Bronchial epithelial cell (primary cell): Measurements from ENCODE around the gene NPAS3. TPM values are rescaled to one million over a fixed set of nuclear protein-coding genes. Genes with fewer than 3 reads are reported as not detected.

ENCODE experiments used
- DNase-seq: peaks from one replicate; pipeline ENCODE4 v3.0.0-alpha.2; 2010; ENCODE audit warnings: low read depth
- FAIRE-seq: peaks from 2 replicates; lab custom pipeline; 2011; peaks lifted over from hg19 to GRCh38; lab: Jason Lieb, UNC
- H3K27me3 ChIP-seq: 2 replicates; pipeline ENCODE4 v1.5.1; 2011; ENCODE audit warnings: low read length; ENCODE audit not compliant: control insufficient read depth, insufficient read depth
- H3K36me3 ChIP-seq: 2 replicates; pipeline ENCODE4 v1.5.1; 2011; ENCODE audit warnings: low read length; ENCODE audit not compliant: control insufficient read depth, insufficient read depth
- H3K4me3 ChIP-seq: 2 replicates; pipeline ENCODE4 v1.5.1; 2011; ENCODE audit warnings: mild to moderate bottlenecking, low read depth, low read length, control low read depth
- total RNA-seq: library from RNA; depleted of rRNA; stranded (reverse); fragments of >200 nt; gene quantifications from 2 replicates; pipeline ENCODE4 v1.2.1, GENCODE V29; 2014
- TF ChIP-seq, protein P1 (sequence below): IDR thresholded peaks from 2 replicates; pipeline ENCODE4 v1.5.1; 2011; ENCODE audit warnings: mild to moderate bottlenecking, moderate library complexity, low read length, control low read depth, inconsistent platforms; ENCODE audit not compliant: insufficient read depth, severe bottlenecking

NPAS3 gene
- total RNA-seq, 1 donor from 2014 or later = not detected

DNA sequence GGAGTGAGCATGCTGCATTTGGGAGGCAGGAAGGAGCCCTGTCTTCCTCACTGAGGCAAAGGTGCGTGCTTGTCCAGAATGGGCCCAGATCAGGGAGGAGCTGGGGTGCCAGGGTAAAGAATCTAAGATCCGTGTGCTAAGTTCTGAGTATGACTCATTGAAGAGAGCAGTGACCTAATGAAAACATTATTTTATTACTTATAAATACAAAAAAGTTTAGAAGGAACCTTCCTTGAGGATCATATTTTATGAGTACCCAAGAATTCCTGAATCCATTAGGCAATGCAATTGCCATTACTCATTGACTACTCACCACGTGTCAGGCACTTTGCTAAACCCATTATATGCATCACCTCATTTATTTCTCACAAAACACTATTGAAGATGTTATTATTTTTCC is 747.5 kb downstream of the NPAS3 start:
- DNase-seq (peak; percentile 79), FAIRE-seq (no peak)
- Histone ChIP-seq H3K27me3 (no peaks in the 10 kb centered on the region), H3K4me3 (no peak overlapping the region), H3K36me3 (no peaks in the 10 kb centered on the region)
- TF ChIP-seq, protein P1, sequence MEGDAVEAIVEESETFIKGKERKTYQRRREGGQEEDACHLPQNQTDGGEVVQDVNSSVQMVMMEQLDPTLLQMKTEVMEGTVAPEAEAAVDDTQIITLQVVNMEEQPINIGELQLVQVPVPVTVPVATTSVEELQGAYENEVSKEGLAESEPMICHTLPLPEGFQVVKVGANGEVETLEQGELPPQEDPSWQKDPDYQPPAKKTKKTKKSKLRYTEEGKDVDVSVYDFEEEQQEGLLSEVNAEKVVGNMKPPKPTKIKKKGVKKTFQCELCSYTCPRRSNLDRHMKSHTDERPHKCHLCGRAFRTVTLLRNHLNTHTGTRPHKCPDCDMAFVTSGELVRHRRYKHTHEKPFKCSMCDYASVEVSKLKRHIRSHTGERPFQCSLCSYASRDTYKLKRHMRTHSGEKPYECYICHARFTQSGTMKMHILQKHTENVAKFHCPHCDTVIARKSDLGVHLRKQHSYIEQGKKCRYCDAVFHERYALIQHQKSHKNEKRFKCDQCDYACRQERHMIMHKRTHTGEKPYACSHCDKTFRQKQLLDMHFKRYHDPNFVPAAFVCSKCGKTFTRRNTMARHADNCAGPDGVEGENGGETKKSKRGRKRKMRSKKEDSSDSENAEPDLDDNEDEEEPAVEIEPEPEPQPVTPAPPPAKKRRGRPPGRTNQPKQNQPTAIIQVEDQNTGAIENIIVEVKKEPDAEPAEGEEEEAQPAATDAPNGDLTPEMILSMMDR = no peak

DNA sequence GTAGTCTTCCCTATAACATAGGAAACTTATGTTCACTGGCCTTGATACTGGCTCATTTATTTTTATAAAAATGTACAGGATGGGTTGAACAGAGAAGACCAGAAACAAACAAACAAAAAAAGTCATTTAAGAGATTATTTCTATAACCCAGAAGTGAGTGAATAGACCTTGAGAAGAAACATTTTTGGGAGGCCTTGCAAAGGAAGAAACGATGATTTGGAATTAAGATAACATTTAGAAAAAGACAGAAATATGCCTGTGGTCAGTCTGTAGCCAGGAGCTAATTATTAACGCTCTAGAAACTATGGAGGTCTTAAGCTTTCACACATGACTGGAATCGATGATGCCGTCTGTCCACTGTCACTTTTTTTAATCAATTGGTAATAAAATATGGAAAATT is 748.2 kb downstream of the NPAS3 start:
- FAIRE-seq (no peak), DNase-seq (no peak)
- no peak overlapping the region for H3K4me3 ChIP-seq
- no peaks in the 10 kb centered on the region for H3K36me3 ChIP-seq
- TF ChIP-seq, protein P1 = no peak
- no peaks in the 10 kb centered on the region for H3K27me3 ChIP-seq

DNA sequence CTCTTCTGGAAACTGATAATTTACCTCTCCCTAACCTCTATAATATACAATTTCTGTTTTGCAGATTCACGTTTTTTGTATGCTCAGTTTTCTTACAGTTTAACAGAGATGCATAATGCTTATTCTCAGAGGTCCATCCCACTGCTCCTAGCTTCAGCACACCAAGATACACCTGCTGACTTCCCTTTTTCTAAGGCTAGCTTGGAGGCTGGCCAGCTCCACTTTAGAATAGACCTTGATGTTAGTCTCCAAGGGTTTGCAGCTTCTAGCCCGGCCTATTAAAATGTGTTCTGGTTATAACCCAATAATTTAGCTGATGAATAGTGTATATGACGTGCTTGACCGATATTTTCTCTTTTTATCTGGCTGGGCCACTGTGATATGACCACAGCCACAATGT is 751.0 kb downstream of the NPAS3 start:
- Histone ChIP-seq H3K4me3 (no peak overlapping the region), H3K27me3 (no peaks in the 10 kb centered on the region), H3K36me3 (no peaks in the 10 kb centered on the region)
- TF ChIP-seq, protein P1 = no peak
- FAIRE-seq (no peak), DNase-seq (no peak)

DNA sequence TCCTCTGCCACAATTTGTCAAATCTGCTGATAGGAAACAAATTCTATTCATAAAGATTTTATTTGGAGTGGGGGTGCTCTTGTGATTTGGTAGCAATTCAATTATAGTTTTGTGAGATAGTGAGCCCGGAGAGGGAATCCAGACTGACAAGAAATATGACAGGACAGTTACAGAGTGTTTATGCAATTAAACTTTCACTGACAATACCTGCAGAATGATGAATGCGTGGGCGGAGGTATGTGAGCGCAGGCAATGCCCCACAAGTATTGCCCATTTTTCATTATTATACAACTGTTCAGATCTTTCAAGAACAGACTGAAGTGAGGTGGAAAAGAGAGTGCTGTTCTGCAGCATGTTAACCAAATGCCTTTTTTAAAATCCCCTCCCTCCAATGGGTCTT is 753.2 kb downstream of the NPAS3 start:
- DNase-seq (peak; percentile 65), FAIRE-seq (no peak)
- no peaks in the 10 kb centered on the region for H3K36me3 ChIP-seq
- H3K4me3 ChIP-seq = no peak overlapping the region
- peaks cover 4% of the 10 kb centered on the region for H3K27me3 ChIP-seq
- TF ChIP-seq, protein P1 = no peak

DNA sequence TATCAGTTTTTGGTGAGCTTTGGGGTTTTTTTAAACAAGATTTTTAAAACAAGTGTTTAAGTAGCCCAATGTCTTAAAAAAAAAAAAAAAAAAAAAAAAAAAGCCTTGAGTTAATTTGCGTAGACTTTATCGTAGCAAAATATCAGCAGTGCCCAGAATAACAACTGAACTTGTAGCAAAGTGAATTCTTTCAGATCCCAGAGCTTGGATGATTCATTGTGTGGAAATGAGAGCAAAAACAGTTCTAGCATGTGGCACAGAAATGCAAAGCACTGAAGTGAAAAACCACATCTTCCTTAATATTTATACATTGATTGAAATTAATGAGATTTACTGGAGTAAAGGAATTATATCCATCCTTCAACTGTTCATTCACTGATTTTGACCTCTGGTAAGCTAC is 754.1 kb downstream of the NPAS3 start:
- peak; percentile 27 for DNase-seq
- TF ChIP-seq, protein P1 = no peak
- no peaks in the 10 kb centered on the region for H3K36me3 ChIP-seq
- no peak for FAIRE-seq
- H3K27me3 ChIP-seq = peaks cover 4% of the 10 kb centered on the region
- H3K4me3 ChIP-seq = no peak overlapping the region

DNA sequence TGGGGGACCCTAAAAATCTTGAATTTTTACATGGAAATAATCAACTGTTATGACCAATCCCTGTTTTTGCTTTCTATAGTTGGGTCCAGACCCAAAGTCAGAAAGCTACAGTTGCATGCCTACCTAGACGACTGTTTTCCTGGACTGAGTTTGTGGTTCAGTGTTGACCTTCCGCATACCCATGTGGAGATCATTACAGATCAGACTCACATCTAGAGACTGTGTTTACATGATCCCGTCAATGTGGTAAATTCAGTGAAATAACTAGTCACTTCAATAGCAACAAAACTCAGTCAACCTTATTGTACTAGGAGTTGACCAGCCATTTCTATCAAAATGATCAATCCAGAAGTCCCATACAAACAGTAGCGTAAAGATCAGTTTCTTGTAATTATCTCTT is 754.6 kb downstream of the NPAS3 start:
- FAIRE-seq (no peak), DNase-seq (no peak)
- TF ChIP-seq, protein P1 = no peak
- Histone ChIP-seq H3K27me3 (peaks cover 4% of the 10 kb centered on the region), H3K4me3 (no peak overlapping the region), H3K36me3 (no peaks in the 10 kb centered on the region)
